Vagina (tissue), 2 donors: ENCODE data around the gene C1QTNF1. TPM values are rescaled to one million over a fixed set of nuclear protein-coding genes. Genes with fewer than 3 reads are reported as not detected.

Source experiments
- DNase-seq, 2 donors: peaks; one replicate each; pipeline ENCODE4 v3.0.0-alpha.2; 2017; ENCODE audit errors: extremely low spot score in 2 of 2
- H3K27ac ChIP-seq: fragments of 200-600 bp; sonication (generic); one replicate; pipeline ENCODE4 v1.5.1; 2019
- H3K27me3 ChIP-seq: fragments of 200-600 bp; sonication (generic); one replicate; pipeline ENCODE4 v1.5.1; 2019
- H3K36me3 ChIP-seq, 2 donors: fragments of 200-600 bp; sonication (generic); one replicate each; pipeline ENCODE4 v1.5.1; 2017 to 2019
- H3K4me1 ChIP-seq: fragments of 200-600 bp; sonication (generic); one replicate; pipeline ENCODE4 v1.5.1; 2019
- H3K4me3 ChIP-seq, 2 donors: fragments of 200-600 bp; sonication (generic); 1 replicate in 1 of 2; 2 replicates in 1 of 2; pipeline ENCODE4 v1.5.1; 2016 to 2019
- H3K9me3 ChIP-seq: fragments of 200-600 bp; sonication (generic); one replicate; pipeline ENCODE4 v1.5.1; 2019
- POLR2A ChIP-seq, 2 donors: fragments of 450-650 bp; IDR thresholded peaks; one replicate each; pipeline ENCODE4 v1.6.1; 2017; ENCODE audit warnings: antibody characterized with exemption in 2 of 2, mild to moderate bottlenecking in 2 of 2, moderate library complexity in 2 of 2
- POLR2AphosphoS5 ChIP-seq, 2 donors: sonication (generic); formaldehyde crosslinking; IDR thresholded peaks; one replicate each; pipeline ENCODE4 v1.9.0; 2017; ENCODE audit warnings: antibody characterized with exemption in 2 of 2, mild to moderate bottlenecking in 2 of 2, low read depth in 1 of 2; ENCODE audit not compliant: insufficient read depth in 1 of 2
- intact Hi-C: fragments of 100-400 bp; cut with DNase I; formaldehyde crosslinking; loops from one replicate; pipeline ENCODE4 v1.15.1; 2023
- total RNA-seq: library from RNA; depleted of rRNA; stranded (reverse); fragments of >200 nt; gene quantifications from one replicate; pipeline ENCODE4 v1.2.3, GENCODE V29; 2016
- TF ChIP-seq, protein P1 (sequence below), 3 experiments: fragments of 450-650 bp in 2 of 3; fragments of 200-600 bp in 1 of 3; sonication (generic) in 1 of 3; IDR thresholded peaks; one replicate each; pipeline ENCODE4 v1.5.1; 2017 to 2019; ENCODE audit warnings: antibody characterized with exemption in 3 of 3, mild to moderate bottlenecking in 2 of 3, moderate library complexity in 2 of 3

Gene C1QTNF1
- total RNA-seq, 1 donor from 2014 or later, result 30.7 TPM

DNA sequence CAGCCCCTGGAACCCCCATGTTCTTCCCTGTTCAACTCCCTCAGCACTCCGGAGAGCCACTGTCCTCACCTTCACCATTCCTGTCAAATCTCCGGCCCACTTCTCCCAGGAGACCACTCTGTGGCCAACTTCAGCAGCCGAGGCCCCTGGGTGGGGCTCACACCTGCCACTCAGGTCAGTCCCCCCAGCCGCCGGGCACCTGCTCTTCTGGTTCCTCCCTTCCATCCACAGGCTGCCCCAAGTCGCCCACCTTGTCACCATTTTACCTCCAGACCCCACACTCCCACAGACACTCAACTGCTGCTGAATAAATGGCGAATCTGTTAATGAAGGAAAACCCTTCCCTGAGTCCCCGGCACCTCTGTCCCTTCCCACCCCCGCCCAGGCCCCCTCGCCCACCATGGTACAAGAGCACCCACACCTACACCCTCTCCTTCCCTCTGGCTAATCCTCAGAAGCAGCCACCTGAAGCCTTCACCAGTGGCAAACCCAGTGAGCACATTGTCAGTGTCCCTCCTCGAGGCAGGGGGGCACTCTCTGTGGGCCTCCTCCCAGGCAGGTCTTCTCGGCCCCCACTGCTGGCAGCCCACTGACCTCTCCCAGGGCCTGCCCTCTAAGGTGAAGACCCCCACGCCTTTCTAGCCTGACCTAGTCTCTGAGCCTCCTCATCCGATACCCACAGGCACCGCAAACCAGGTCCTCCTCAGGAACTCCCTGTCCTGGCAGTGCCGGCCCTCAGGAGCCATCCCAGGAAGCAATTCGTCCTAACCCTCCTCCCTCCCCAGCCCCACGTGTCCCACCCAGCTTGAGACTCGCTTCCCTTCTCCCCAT lies 22.6 kb upstream of the C1QTNF1 start:
- no peak overlapping the region for H3K4me3 ChIP-seq
- TF ChIP-seq POLR2AphosphoS5 (IDR thresholded peaks at IDR 0.05; ENCODE audit: insufficient read depth in 1 of 2, low read depth in 1 of 2) (no peak), POLR2A (IDR thresholded peaks at IDR 0.05) (no peak)
- TF ChIP-seq, protein P1, sequence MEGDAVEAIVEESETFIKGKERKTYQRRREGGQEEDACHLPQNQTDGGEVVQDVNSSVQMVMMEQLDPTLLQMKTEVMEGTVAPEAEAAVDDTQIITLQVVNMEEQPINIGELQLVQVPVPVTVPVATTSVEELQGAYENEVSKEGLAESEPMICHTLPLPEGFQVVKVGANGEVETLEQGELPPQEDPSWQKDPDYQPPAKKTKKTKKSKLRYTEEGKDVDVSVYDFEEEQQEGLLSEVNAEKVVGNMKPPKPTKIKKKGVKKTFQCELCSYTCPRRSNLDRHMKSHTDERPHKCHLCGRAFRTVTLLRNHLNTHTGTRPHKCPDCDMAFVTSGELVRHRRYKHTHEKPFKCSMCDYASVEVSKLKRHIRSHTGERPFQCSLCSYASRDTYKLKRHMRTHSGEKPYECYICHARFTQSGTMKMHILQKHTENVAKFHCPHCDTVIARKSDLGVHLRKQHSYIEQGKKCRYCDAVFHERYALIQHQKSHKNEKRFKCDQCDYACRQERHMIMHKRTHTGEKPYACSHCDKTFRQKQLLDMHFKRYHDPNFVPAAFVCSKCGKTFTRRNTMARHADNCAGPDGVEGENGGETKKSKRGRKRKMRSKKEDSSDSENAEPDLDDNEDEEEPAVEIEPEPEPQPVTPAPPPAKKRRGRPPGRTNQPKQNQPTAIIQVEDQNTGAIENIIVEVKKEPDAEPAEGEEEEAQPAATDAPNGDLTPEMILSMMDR (IDR thresholded peaks at IDR 0.05), result no peak
- no peaks in the 10 kb centered on the region for H3K9me3 ChIP-seq
- no peaks in the 10 kb centered on the region for H3K27me3 ChIP-seq
- H3K27ac ChIP-seq, result no peak overlapping the region
- peaks cover 0 to 28% of the 10 kb centered on the region in 2 donors for H3K36me3 ChIP-seq
- DNase-seq, result no peak
- H3K4me1 ChIP-seq, result peaks cover 46% of the 10 kb centered on the region
- intact Hi-C loops, result no loop called here

GRCh38 chr17:79002291-79002690 lies 21.7 kb upstream of the C1QTNF1 start:
- intact Hi-C loops, result no loop called here
- H3K4me1 ChIP-seq, result peaks cover 46% of the 10 kb centered on the region
- TF ChIP-seq POLR2A (IDR thresholded peaks at IDR 0.05) (no peak), POLR2AphosphoS5 (IDR thresholded peaks at IDR 0.05; ENCODE audit: insufficient read depth in 1 of 2, low read depth in 1 of 2) (no peak)
- TF ChIP-seq, protein P1 (IDR thresholded peaks at IDR 0.05), result no peak
- H3K36me3 ChIP-seq, result peaks cover 0 to 20% of the 10 kb centered on the region in 2 donors
- no peak overlapping the region for H3K4me3 ChIP-seq
- H3K27ac ChIP-seq, result no peak overlapping the region
- H3K27me3 ChIP-seq, result no peaks in the 10 kb centered on the region
- no peak for DNase-seq
- H3K9me3 ChIP-seq, result no peaks in the 10 kb centered on the region

- H3K27ac ChIP-seq, result no peak overlapping the region
- H3K9me3 ChIP-seq, result no peaks in the 10 kb centered on the region
- peaks cover 48% of the 10 kb centered on the region for H3K4me1 ChIP-seq
- intact Hi-C loops, result no loop called here
- no peaks in the 10 kb centered on the region for H3K27me3 ChIP-seq
- TF ChIP-seq, protein P1 (IDR thresholded peaks at IDR 0.05), result no peak
- H3K36me3 ChIP-seq, result peaks cover 0 to 19% of the 10 kb centered on the region in 2 donors
- H3K4me3 ChIP-seq, result no peak overlapping the region
- no peak for DNase-seq
Observed at GRCh38 chr17:79002796-79003593, 21.0 kb upstream of the C1QTNF1 start.

- no peak for DNase-seq
- no peak for TF ChIP-seq POLR2A (IDR thresholded peaks at IDR 0.05)
- TF ChIP-seq, protein P1 (IDR thresholded peaks at IDR 0.05), result no peak
- Histone ChIP-seq H3K27me3 (no peaks in the 10 kb centered on the region), H3K4me1 (peaks cover 48% of the 10 kb centered on the region), H3K27ac (no peak overlapping the region), H3K36me3 (peaks cover 0 to 12% of the 10 kb centered on the region in 2 donors), H3K4me3 (no peak overlapping the region), H3K9me3 (no peaks in the 10 kb centered on the region)
- intact Hi-C loops, result no loop called here
Observed at GRCh38 chr17:79003661-79004411, 20.1 kb upstream of the C1QTNF1 start.
